Ishikawa (cell line): ENCODE data around the gene MFRP.

Experiments used
- CEBPB ChIP-seq: IDR thresholded peaks from 2 replicates; pipeline ENCODE4 v1.6.1; 2012
- CREB1 ChIP-seq: IDR thresholded peaks from 2 replicates; pipeline ENCODE4 v1.6.1; 2012; ENCODE audit warnings: low read depth
- EGR1 ChIP-seq: IDR thresholded peaks from 2 replicates; pipeline ENCODE4 v1.6.1; 2012
- EP300 ChIP-seq: IDR thresholded peaks from 2 replicates; pipeline ENCODE4 v1.6.1; 2012; ENCODE audit warnings: borderline replicate concordance
- FOXM1 ChIP-seq: IDR thresholded peaks from 2 replicates; pipeline ENCODE4 v1.6.1; 2012; ENCODE audit warnings: low read depth, borderline replicate concordance
- NFIC ChIP-seq: IDR thresholded peaks from 2 replicates; pipeline ENCODE4 v1.6.1; 2012
- RAD21 ChIP-seq: IDR thresholded peaks from 2 replicates; pipeline ENCODE4 v1.6.1; 2012; ENCODE audit warnings: low read depth
- TAF1 ChIP-seq: IDR thresholded peaks from 2 replicates; pipeline ENCODE4 v1.6.1; 2012; ENCODE audit warnings: low read depth, mild to moderate bottlenecking
- TCF12 ChIP-seq: IDR thresholded peaks from 2 replicates; pipeline ENCODE4 v1.6.1; 2012; ENCODE audit warnings: low read depth
- TEAD4 ChIP-seq: IDR thresholded peaks from 2 replicates; pipeline ENCODE4 v1.6.1; 2012
- YY1 ChIP-seq: IDR thresholded peaks from 2 replicates; pipeline ENCODE4 v1.6.1; 2012; ENCODE audit warnings: low read depth
- ZBTB7A ChIP-seq: IDR thresholded peaks from 2 replicates; pipeline ENCODE4 v1.6.1; 2012; ENCODE audit warnings: low read depth
- TF ChIP-seq, protein P1 (sequence below): IDR thresholded peaks from 2 replicates; pipeline ENCODE4 v1.6.1; 2012; ENCODE audit warnings: low read depth, mild to moderate bottlenecking
- TF ChIP-seq, protein P2 (sequence below): IDR thresholded peaks from 2 replicates; pipeline ENCODE4 v1.6.1; 2012
- TF ChIP-seq, protein P3 (sequence below): IDR thresholded peaks from 2 replicates; pipeline ENCODE4 v1.6.1; 2012

MFRP gene

DNA sequence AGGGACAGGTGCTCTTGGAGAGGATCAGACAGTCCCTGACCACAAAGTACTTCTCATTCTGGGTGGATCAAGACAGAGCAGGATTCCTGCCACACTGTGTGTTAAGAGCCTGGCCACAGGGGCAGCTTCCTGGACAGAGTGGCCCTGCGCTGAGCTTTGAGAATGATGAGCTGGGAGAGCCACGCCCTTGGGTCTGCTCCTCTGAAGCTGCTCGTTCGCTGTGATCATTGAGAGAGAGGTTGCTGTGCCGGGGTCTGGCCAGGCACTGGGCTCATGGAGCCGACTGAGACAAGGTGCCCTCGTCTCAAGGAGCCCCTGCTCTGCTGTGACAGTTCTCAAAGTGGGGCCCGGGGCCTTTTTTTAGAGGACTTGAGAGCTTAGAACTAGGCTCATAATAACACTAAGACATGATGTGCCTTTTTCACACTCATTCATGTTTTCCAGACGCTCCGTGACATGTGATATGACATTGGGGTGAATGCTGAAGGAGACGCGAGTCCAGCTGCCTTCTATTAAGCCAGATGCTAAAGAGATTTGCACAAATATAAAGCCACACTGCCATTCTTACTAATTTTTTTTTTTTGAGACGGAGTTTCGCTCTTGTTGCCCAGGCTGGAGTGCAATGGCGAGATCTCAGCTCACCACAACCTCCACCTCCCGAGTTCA is 1.6 kb upstream of the MFRP start:
- no peak for TF ChIP-seq ZBTB7A

DNA sequence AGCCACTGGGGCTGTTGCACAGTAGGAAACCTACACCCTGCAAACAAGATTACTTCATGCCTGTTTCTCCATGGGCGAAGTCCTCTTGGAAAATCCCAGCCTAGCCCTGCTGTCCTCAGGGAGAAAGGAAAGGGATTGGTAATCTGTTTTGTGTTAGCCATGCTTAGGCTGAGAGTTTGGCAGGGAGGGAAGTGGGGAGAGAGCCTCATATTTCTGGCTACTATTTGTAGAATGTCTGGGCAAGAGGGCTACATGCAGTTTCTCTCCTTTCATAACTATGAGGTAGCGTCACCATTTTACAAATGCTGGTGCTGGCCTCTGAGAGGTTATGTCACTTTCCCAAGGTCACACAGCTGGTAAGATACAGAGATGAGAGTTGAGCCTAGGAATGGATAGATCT is 737 bp upstream of the MFRP start:
- TF ChIP-seq TAF1: no peak
- no peak for TF ChIP-seq TEAD4
- no peak for TF ChIP-seq TCF12
- TF ChIP-seq EP300: no peak
- TF ChIP-seq, protein P1, sequence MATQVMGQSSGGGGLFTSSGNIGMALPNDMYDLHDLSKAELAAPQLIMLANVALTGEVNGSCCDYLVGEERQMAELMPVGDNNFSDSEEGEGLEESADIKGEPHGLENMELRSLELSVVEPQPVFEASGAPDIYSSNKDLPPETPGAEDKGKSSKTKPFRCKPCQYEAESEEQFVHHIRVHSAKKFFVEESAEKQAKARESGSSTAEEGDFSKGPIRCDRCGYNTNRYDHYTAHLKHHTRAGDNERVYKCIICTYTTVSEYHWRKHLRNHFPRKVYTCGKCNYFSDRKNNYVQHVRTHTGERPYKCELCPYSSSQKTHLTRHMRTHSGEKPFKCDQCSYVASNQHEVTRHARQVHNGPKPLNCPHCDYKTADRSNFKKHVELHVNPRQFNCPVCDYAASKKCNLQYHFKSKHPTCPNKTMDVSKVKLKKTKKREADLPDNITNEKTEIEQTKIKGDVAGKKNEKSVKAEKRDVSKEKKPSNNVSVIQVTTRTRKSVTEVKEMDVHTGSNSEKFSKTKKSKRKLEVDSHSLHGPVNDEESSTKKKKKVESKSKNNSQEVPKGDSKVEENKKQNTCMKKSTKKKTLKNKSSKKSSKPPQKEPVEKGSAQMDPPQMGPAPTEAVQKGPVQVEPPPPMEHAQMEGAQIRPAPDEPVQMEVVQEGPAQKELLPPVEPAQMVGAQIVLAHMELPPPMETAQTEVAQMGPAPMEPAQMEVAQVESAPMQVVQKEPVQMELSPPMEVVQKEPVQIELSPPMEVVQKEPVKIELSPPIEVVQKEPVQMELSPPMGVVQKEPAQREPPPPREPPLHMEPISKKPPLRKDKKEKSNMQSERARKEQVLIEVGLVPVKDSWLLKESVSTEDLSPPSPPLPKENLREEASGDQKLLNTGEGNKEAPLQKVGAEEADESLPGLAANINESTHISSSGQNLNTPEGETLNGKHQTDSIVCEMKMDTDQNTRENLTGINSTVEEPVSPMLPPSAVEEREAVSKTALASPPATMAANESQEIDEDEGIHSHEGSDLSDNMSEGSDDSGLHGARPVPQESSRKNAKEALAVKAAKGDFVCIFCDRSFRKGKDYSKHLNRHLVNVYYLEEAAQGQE: no peak
- no peak for TF ChIP-seq RAD21
- no peak for TF ChIP-seq YY1
- no peak for TF ChIP-seq FOXM1
- no peak for TF ChIP-seq CEBPB

DNA sequence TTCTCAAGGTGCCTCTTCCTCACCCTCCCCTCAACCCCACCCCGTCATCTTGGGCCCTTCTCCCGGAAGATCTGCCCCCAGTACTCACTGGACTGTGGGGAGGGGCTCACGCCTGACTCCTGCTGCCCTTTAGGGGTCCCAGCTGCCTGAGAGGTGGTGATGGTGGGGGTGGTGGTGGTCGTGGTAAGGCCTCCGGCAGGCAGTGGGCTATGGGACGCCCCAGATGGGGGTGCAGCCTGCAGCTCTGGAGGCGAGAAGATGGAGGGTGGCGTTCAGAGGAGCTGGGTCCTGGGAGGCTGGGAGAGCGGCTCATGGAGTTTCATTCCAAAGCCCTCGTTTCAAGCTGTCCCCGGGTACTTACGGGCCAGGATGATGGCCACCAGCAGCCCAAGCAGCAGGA is 820 bp downstream of the MFRP start:
- TF ChIP-seq TAF1: no peak
- TF ChIP-seq CREB1: no peak
- TF ChIP-seq, protein P2, sequence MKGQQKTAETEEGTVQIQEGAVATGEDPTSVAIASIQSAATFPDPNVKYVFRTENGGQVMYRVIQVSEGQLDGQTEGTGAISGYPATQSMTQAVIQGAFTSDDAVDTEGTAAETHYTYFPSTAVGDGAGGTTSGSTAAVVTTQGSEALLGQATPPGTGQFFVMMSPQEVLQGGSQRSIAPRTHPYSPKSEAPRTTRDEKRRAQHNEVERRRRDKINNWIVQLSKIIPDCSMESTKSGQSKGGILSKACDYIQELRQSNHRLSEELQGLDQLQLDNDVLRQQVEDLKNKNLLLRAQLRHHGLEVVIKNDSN: no peak
- no peak for TF ChIP-seq TCF12
- no peak for TF ChIP-seq NFIC
- no peak for TF ChIP-seq RAD21
- TF ChIP-seq ZBTB7A: no peak
- no peak for TF ChIP-seq FOXM1
- TF ChIP-seq EP300: no peak
- no peak for TF ChIP-seq YY1
- TF ChIP-seq TEAD4: no peak
- TF ChIP-seq, protein P3, sequence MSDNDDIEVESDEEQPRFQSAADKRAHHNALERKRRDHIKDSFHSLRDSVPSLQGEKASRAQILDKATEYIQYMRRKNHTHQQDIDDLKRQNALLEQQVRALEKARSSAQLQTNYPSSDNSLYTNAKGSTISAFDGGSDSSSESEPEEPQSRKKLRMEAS: no peak
- TF ChIP-seq, protein P1: no peak
- TF ChIP-seq CEBPB: no peak
- TF ChIP-seq EGR1: no peak

DNA sequence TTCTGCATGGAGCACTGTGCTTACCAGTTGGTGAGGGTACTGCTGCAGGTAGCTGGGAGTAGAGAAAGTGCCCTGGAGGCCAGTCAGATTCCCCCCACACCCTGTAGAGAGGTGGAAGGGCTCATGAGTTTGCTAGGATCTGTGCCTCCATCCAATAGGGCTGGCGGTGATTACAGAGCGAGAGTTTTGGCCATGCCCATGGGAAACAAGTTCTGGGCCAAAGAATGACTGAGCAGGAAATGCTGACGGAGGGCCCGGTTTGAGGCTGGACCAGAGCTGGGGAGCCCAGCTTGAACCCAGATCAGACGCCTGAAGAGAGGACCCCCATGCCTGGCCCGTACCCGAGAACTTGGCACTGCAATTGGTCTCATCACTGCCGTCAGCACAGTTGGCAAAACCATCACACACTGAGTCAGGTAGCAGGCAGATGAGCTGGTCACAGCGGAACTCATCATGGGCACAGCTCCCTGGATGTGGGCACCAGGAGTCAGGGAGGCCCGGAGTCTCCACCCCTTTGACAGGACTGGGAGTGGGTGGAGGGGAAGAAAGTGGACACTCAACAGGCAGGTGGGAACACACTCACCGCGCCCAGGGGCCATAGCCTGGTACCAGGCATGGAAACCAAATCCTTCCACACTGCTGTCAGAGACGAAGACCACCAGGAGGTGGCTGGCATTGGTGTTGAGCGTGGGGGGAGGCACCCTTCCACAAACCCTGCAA is 2.1 kb downstream of the MFRP start:
- no peak for TF ChIP-seq ZBTB7A
- TF ChIP-seq, protein P1: no peak
- TF ChIP-seq TAF1: no peak
- no peak for TF ChIP-seq RAD21
- TF ChIP-seq NFIC: no peak
- no peak for TF ChIP-seq EP300
- TF ChIP-seq EGR1: no peak
- TF ChIP-seq TEAD4: no peak
- TF ChIP-seq, protein P2: no peak
- TF ChIP-seq, protein P3: no peak
- no peak for TF ChIP-seq CREB1
- no peak for TF ChIP-seq YY1
- no peak for TF ChIP-seq TCF12
- no peak for TF ChIP-seq CEBPB
- no peak for TF ChIP-seq FOXM1

DNA sequence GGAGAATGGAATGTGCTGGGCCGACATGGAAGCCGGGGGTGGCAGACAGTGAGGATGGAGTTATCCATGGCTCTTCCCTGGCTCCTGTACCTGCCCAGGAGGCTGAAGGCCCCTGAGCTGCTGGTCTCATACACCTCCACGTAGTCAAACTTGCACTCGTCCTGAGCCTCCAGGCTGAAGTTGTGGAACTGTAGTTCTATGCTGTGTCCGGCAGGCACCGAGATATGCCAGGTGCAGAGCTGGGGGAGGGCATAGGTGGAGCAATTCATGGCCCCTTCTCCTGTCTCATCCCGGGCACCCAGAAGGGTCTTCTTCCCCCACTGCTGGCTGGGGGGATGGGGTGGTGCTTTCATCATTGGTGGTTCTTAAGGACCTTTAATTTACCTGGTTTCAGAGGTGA is 2.8 kb downstream of the MFRP start:
- TF ChIP-seq TAF1 (no peak), CREB1 (no peak), EP300 (no peak), ZBTB7A (no peak), CEBPB (no peak), TCF12 (no peak), YY1 (no peak), TEAD4 (no peak), RAD21 (no peak), EGR1 (no peak), NFIC (no peak)
- TF ChIP-seq, protein P2: no peak
- TF ChIP-seq, protein P3: no peak
- TF ChIP-seq, protein P1: no peak
